K562 (cell line): ENCODE measurements around the gene SOS1. TPM values are rescaled to one million over a fixed set of nuclear protein-coding genes. Genes with fewer than 3 reads are reported as not detected.
A peak's percentile ranks its signal among the peaks of the same experiment; 100 is the strongest.

Source experiments
- ATAC-seq: fragments of 200-7000 bp; cut with Tn5 transposase; 3 replicates; pipeline ENCODE4 v1.9.1; 2020; ENCODE audit warnings: moderate library complexity
- BruUV-seq: library from RNA; stranded (reverse); fragments of 400-500 nt; replicated peaks from 2 replicates; lab custom pipeline; 2021; lab: Mats Ljungman, UMichigan
- CTCF ChIA-PET: fragments of 300-600 bp; formaldehyde crosslinking; extraction: SDS; loops from one replicate; lab custom pipeline; 2021; ENCODE audit warnings: low intra/inter-chr PET ratio; lab: Yijun Ruan, JAX
- POLR2A ChIA-PET: fragments of 300-600, 350-650 bp; sonication (Branson Sonifier 250); formaldehyde crosslinking; extraction: SDS; loops from one replicate; lab custom pipeline; 2021; ENCODE audit warnings: antibody characterized with exemption, inconsistent platforms; lab: Yijun Ruan, JAX
- DNase-seq, 4 experiments: peaks; one replicate each; pipeline versions ENCODE4 v3.0.0 to v3.0.0-alpha.2; 2011 to 2018; ENCODE audit warnings: low spot score in 3 of 4, mixed read lengths in 3 of 4; ENCODE audit errors: extremely low read depth in 1 of 4
- FAIRE-seq: peaks from 2 replicates; lab custom pipeline; 2011; peaks lifted over from hg19 to GRCh38; lab: Jason Lieb, UNC
- H2AFZ ChIP-seq: 2 replicates; pipeline ENCODE4 v1.6.0; 2011; ENCODE audit warnings: low read depth, low read length, control low read depth, inconsistent platforms
- H3K27ac ChIP-seq: fragments of 200-600 bp; 3 replicates; pipeline ENCODE4 v1.8.0; 2011; ENCODE audit warnings: low read depth, mild to moderate bottlenecking, control low read depth, inconsistent platforms, low read length, moderate library complexity, mixed read lengths; ENCODE audit errors: extremely low read depth
- H3K27me3 ChIP-seq, 2 experiments: fragments of 300-600 bp in 1 of 2; 2 replicates in 1 of 2; 3 replicates in 1 of 2; pipeline versions ENCODE4 v1.6.0 to v1.8.0; 2011; ENCODE audit warnings: inconsistent platforms in 2 of 2, low read length in 2 of 2, mild to moderate bottlenecking in 1 of 2, mixed read lengths in 1 of 2, moderate library complexity in 1 of 2; ENCODE audit not compliant: control insufficient read depth in 2 of 2, insufficient read depth in 2 of 2
- H3K36me3 ChIP-seq: fragments of 300-600 bp; 3 replicates; pipeline ENCODE4 v1.8.0; 2011; ENCODE audit warnings: mild to moderate bottlenecking, low read length, inconsistent platforms; ENCODE audit not compliant: control insufficient read depth, insufficient read depth
- H3K4me1 ChIP-seq, 2 experiments: fragments of 200-600 bp in 1 of 2; replicated peaks in 1 of 2; 2 replicates in 1 of 2; 3 replicates in 1 of 2; pipeline versions ENCODE4 v1.5.1 to v1.8.0; 2011; ENCODE audit warnings: inconsistent platforms in 2 of 2, low read length in 2 of 2, mild to moderate bottlenecking in 1 of 2, mixed read lengths in 1 of 2, moderate library complexity in 1 of 2; ENCODE audit not compliant: control insufficient read depth in 2 of 2, insufficient read depth in 2 of 2
- H3K4me2 ChIP-seq: 2 replicates; pipeline ENCODE4 v1.6.1; 2011; ENCODE audit warnings: low read length, control low read depth, inconsistent platforms, mixed read lengths; ENCODE audit not compliant: insufficient read depth
- H3K4me3 ChIP-seq: fragments of 200-600 bp; sonication (generic), shearing (Covaris generic); 2 replicates; pipeline ENCODE4 v1.5.1; 2016; ENCODE audit warnings: control low read depth, inconsistent platforms
- H3K79me2 ChIP-seq: fragments of 200-600 bp; 3 replicates; pipeline ENCODE4 v1.8.0; 2011; ENCODE audit warnings: low read length, inconsistent platforms; ENCODE audit not compliant: control insufficient read depth, insufficient read depth
- H3K9ac ChIP-seq, 2 experiments: 2 replicates each; pipeline versions ENCODE4 v1.6.0 to v1.6.1; 2011; ENCODE audit warnings: low read depth in 2 of 2, low read length in 2 of 2, control low read depth in 1 of 2, inconsistent platforms in 1 of 2, mild to moderate bottlenecking in 1 of 2, mixed read lengths in 1 of 2; ENCODE audit not compliant: insufficient read depth in 1 of 2
- H3K9me1 ChIP-seq: one replicate; pipeline ENCODE4 v1.6.0; 2011; ENCODE audit warnings: inconsistent platforms, mild to moderate bottlenecking, low read length, moderate library complexity; ENCODE audit not compliant: control insufficient read depth, insufficient read depth
- H3K9me3 ChIP-seq: replicated peaks from 2 replicates; pipeline ENCODE4 v1.5.1; 2011; ENCODE audit warnings: low read depth, low read length, inconsistent platforms; ENCODE audit not compliant: control insufficient read depth, insufficient read depth
- H4K20me1 ChIP-seq: replicated peaks from 2 replicates; pipeline ENCODE4 v1.6.1; 2011; ENCODE audit warnings: low read length, inconsistent platforms, mixed read lengths; ENCODE audit not compliant: control insufficient read depth, insufficient read depth
- CTCFL ChIP-seq: IDR thresholded peaks from 2 replicates; pipeline ENCODE4 v1.6.1; 2011; ENCODE audit warnings: borderline replicate concordance, low read depth, mild to moderate bottlenecking, moderate library complexity, low read length; ENCODE audit not compliant: insufficient read depth, poor library complexity, severe bottlenecking
- HMGN3 ChIP-seq: IDR thresholded peaks from 2 replicates; pipeline ENCODE4 v1.6.1; 2011; ENCODE audit warnings: borderline replicate concordance, low read depth, mild to moderate bottlenecking, mixed read lengths, low read length; ENCODE audit not compliant: insufficient read length; ENCODE audit errors: extremely low read depth
- MAX ChIP-seq: sonication (generic); formaldehyde crosslinking; IDR thresholded peaks from 2 replicates; pipeline ENCODE4 v1.9.0; 2022; ENCODE audit warnings: mild to moderate bottlenecking, missing genetic modification reagents
- PATZ1 ChIP-seq: fragments of 250-450 bp; sonication (Bioruptor Pico); IDR thresholded peaks from 2 replicates; pipeline ENCODE4 v1.5.0; 2020; ENCODE audit warnings: mild to moderate bottlenecking, borderline replicate concordance
- SREBF2 ChIP-seq: sonication (generic); formaldehyde crosslinking; IDR thresholded peaks from 2 replicates; pipeline ENCODE4 v1.4.0; 2020; ENCODE audit warnings: mild to moderate bottlenecking, missing genetic modification reagents
- ZBTB49 ChIP-seq: sonication (generic); formaldehyde crosslinking; IDR thresholded peaks from 2 replicates; pipeline ENCODE4 v1.8.0; 2022; ENCODE audit warnings: missing genetic modification reagents, mild to moderate bottlenecking, borderline replicate concordance
- ZNF77 ChIP-seq: fragments of 250-450 bp; sonication (Bioruptor Pico); IDR thresholded peaks from 2 replicates; pipeline ENCODE4 v1.5.0; 2020
- ZNF79 ChIP-seq: fragments of 250-450 bp; sonication (Bioruptor Pico); IDR thresholded peaks from 2 replicates; pipeline ENCODE4 v1.4.0; 2020; ENCODE audit warnings: low read depth, mild to moderate bottlenecking, moderate library complexity
- WGBS: fragments of 100-300 bp; shearing (Covaris generic); methylation state at CpG from one replicate; pipeline ENCODE4 v1.1.6; 2016; ENCODE audit warnings: low coverage, mixed read lengths; ENCODE audit not compliant: insufficient coverage; ENCODE audit errors: missing lambda C conversion rate; 5-methylcytosine and 5-hydroxymethylcytosine counted together
- in situ Hi-C: fragments of 300-500 bp; cut with MboI; formaldehyde crosslinking; loops from 4 replicates; pipeline ENCODE4 v1.15.0; 2018; ENCODE audit warnings: inconsistent platforms, mixed read lengths
- intact Hi-C: fragments of 100-400 bp; cut with micrococcal nuclease; formaldehyde crosslinking; loops from 2 replicates; pipeline ENCODE4 v1.14.2; 2022
- polyA plus RNA-seq, 8 experiments: library from polyadenylated mRNA; depleted of rRNA in 4 of 8; stranded (reverse) in 5 of 8; unstranded in 3 of 8; fragments of >200 nt; fragmentation: Nextera tagmentation in 2 of 8; fragmentation: Illumina TruSeq in 1 of 8; extraction: Ambion mirVana in 2 of 8; extraction: Trizol in 1 of 8; gene quantifications; 2 replicates each; pipeline versions ENCODE4 v1.2.1 to v1.2.3, GENCODE V29; 2011 to 2014; ENCODE audit warnings: inconsistent platforms in 1 of 8, missing spikeins in 1 of 8
- total RNA-seq, 7 experiments: library from RNA; depleted of rRNA in 6 of 7; stranded (reverse); fragments of >200 nt in 6 of 7; fragmentation: Illumina TruSeq in 2 of 7; extraction: Trizol in 2 of 7; gene quantifications; 2 replicates each; pipeline versions ENCODE4 v1.2.1 to v1.2.3, GENCODE V29; 2011 to 2021; ENCODE audit warnings: low replicate concordance in 1 of 7

Gene SOS1
- total and polyA plus RNA-seq, 9 of the 15 experiments (the other 6 are each of a cell fraction or from before 2014, with no cell fraction given): 2.5 to 27.1 (median 16.3) TPM

GRCh38 chr2:38947241-38948239, 173.3 kb downstream of the SOS1 start:
- H3K4me2 ChIP-seq: no peak overlapping the region
- no peak for TF ChIP-seq HMGN3
- peak; percentile 38 for TF ChIP-seq CTCFL
- TF ChIP-seq ZNF79 (CRISPR knock-in tag): no peak
- TF ChIP-seq ZNF77 (CRISPR knock-in tag): no peak
- no peak for TF ChIP-seq ZBTB49 (CRISPR knock-in tag)
- TF ChIP-seq SREBF2: no peak
- no peak for TF ChIP-seq MAX (CRISPR knock-in tag)
- TF ChIP-seq PATZ1 (CRISPR knock-in tag): no peak

More at GRCh38 chr2:38947241-38948239, 173.3 kb downstream of the SOS1 start:
- FAIRE-seq: peak; percentile 88
- ATAC-seq: peak; percentile 86
- intact Hi-C loops: loop anchor here (5.0 kb wide), 2 partner anchors 105 to 175 kb away; partner anchors contain the start of gene SOS1
- H3K9me1 ChIP-seq: no peaks in the 10 kb centered on the region
- DNase-seq: peak; percentile 40 to 73 (median 58)
- no peak overlapping the region for H3K4me3 ChIP-seq
- no peaks in the 10 kb centered on the region for H3K36me3 ChIP-seq
- CTCF ChIA-PET: interaction anchor here (0.7 to 1.1 kb wide), 2 partner anchors 280 to 282 kb away, joined by 3 read pairs; no protein-coding TSS in a partner anchor
- POLR2A ChIA-PET: interaction anchor here (0.9 to 1.2 kb wide), 6 partner anchors 14 to 196 kb away, joined by 3 to 5 read pairs (median 4); partner anchors contain the start of gene SRSF7
- peak overlapping the region in 1 of 2 experiments; percentile 47; a peak in 1 of 4 replicates for H3K9ac ChIP-seq
- H3K27ac ChIP-seq: no peak overlapping the region
- no peak overlapping the region; the same call in 1 of the 2 replicates for H2AFZ ChIP-seq
- H3K27me3 ChIP-seq: no peaks in the 10 kb centered on the region
- no peaks in the 10 kb centered on the region for H3K79me2 ChIP-seq
- no peaks in the 10 kb centered on the region for H4K20me1 ChIP-seq
- H3K4me1 ChIP-seq: peaks cover 3 to 10% of the 10 kb centered on the region in 2 experiments; a peak in 3 of 5 replicates
- WGBS: 28% methylated on average over 11 of the region's 11 CpGs
- BruUV-seq: no TSS peak
- in situ Hi-C loops: loop anchor here (25.0 kb wide), 1 partner anchor 290 kb away; the partner anchor contains the start of gene CDKL4
- H3K9me3 ChIP-seq: no peaks in the 10 kb centered on the region
